Right atrium auricular region (tissue), 2 donors: ENCODE data around the gene SLC4A11. TPM values are rescaled to one million over a fixed set of nuclear protein-coding genes. Genes with fewer than 3 reads are reported as not detected.

Experiments used
- DNase-seq: peaks from one replicate; pipeline ENCODE4 v3.0.0-alpha.2; 2019; ENCODE audit warnings: low spot score
- H3K27ac ChIP-seq, 2 donors: fragments of 200-600 bp; sonication (generic); 1 replicate in 1 of 2; 2 replicates in 1 of 2; pipeline ENCODE4 v1.5.1; 2016 to 2019
- H3K27me3 ChIP-seq, 2 donors: fragments of 200-600 bp; sonication (generic); one replicate each; pipeline versions ENCODE4 v1.5.1 to v1.6.0; 2017 to 2019
- H3K36me3 ChIP-seq: fragments of 200-600 bp; sonication (generic); one replicate; pipeline ENCODE4 v1.5.1; 2016
- H3K4me1 ChIP-seq, 2 donors: fragments of 200-600 bp; sonication (generic); one replicate each; pipeline versions ENCODE4 v1.5.1 to v1.6.0; 2017 to 2019
- H3K4me3 ChIP-seq, 2 donors: fragments of 200-600 bp; sonication (generic); 1 replicate in 1 of 2; 2 replicates in 1 of 2; pipeline ENCODE4 v1.5.1; 2017 to 2019; ENCODE audit warnings: mild to moderate bottlenecking in 1 of 2, moderate library complexity in 1 of 2
- H3K9me3 ChIP-seq, 2 donors: fragments of 200-600 bp; sonication (generic); one replicate each; pipeline ENCODE4 v1.5.1; 2019
- CTCF ChIP-seq, 2 donors: fragments of 200-600 bp; sonication (generic); IDR thresholded peaks; one replicate each; pipeline ENCODE4 v1.5.1; 2019; ENCODE audit warnings: antibody characterized with exemption in 2 of 2
- total RNA-seq, 2 donors: library from RNA; depleted of rRNA; stranded (reverse); fragments of >200 nt; gene quantifications; one replicate each; pipeline ENCODE4 v1.1.0, GENCODE V29; 2016

SLC4A11 gene
- total RNA-seq, 2 donors from 2014 or later = 0.16 TPM; not detected in 1

- Histone ChIP-seq H3K27ac (no peak overlapping the region), H3K36me3 (peaks cover 84% of the 10 kb centered on the region), H3K4me3 (no peak overlapping the region), H3K9me3 (no peaks in the 10 kb centered on the region), H3K27me3 (no peaks in the 10 kb centered on the region), H3K4me1 (no peaks in the 10 kb centered on the region)
- no peak for TF ChIP-seq CTCF (IDR thresholded peaks at IDR 0.05)
- no peak for DNase-seq
Measured at GRCh38 chr20:3277686-3278465, 38.9 kb upstream of the SLC4A11 start.

- DNase-seq = no peak
- no peaks in the 10 kb centered on the region for H3K4me1 ChIP-seq
- TF ChIP-seq CTCF (IDR thresholded peaks at IDR 0.05) = peak in 1 of 2 donors; percentile 41
- peaks cover 88% of the 10 kb centered on the region for H3K36me3 ChIP-seq
- H3K4me3 ChIP-seq = no peak overlapping the region
- no peaks in the 10 kb centered on the region for H3K27me3 ChIP-seq
- H3K27ac ChIP-seq = no peak overlapping the region
- no peaks in the 10 kb centered on the region for H3K9me3 ChIP-seq
Measured at GRCh38 chr20:3276680-3277015, 37.7 kb upstream of the SLC4A11 start.

- Histone ChIP-seq H3K4me1 (no peaks in the 10 kb centered on the region), H3K4me3 (no peak overlapping the region), H3K27ac (no peak overlapping the region), H3K9me3 (no peaks in the 10 kb centered on the region), H3K36me3 (peaks cover 88% of the 10 kb centered on the region), H3K27me3 (no peaks in the 10 kb centered on the region)
- no peak for TF ChIP-seq CTCF (IDR thresholded peaks at IDR 0.05)
- DNase-seq = no peak
Measured at GRCh38 chr20:3275966-3276679, 37.1 kb upstream of the SLC4A11 start.

GRCh38 chr20:3275064-3275935 is 36.3 kb upstream of the SLC4A11 start:
- no peak for TF ChIP-seq CTCF (IDR thresholded peaks at IDR 0.05)
- Histone ChIP-seq H3K4me1 (no peaks in the 10 kb centered on the region), H3K36me3 (peaks cover 86% of the 10 kb centered on the region), H3K4me3 (no peak overlapping the region), H3K27ac (no peak overlapping the region), H3K9me3 (no peaks in the 10 kb centered on the region), H3K27me3 (no peaks in the 10 kb centered on the region)
- no peak for DNase-seq

- Histone ChIP-seq H3K27ac (no peak overlapping the region), H3K9me3 (no peaks in the 10 kb centered on the region), H3K27me3 (no peaks in the 10 kb centered on the region), H3K36me3 (peaks cover 83% of the 10 kb centered on the region), H3K4me1 (no peaks in the 10 kb centered on the region), H3K4me3 (no peak overlapping the region)
- no peak for TF ChIP-seq CTCF (IDR thresholded peaks at IDR 0.05)
- DNase-seq = no peak
Measured at GRCh38 chr20:3273371-3273770, 34.4 kb upstream of the SLC4A11 start.
